GM21515 (cell line): ENCODE measurements around the gene HSPE1.
"Not testable (repeated sequence)": the region's sequence is repeated elsewhere in the genome, so short reads cannot be mapped to it uniquely, and the experiment has no call there.

Experiments
- ATAC-seq: cut with Tn5 transposase; IDR thresholded peaks from one replicate; pipeline ENCODE4 v1.9.1; 2021; ENCODE audit not compliant: unreplicated experiment

The HSPE1 gene

DNA sequence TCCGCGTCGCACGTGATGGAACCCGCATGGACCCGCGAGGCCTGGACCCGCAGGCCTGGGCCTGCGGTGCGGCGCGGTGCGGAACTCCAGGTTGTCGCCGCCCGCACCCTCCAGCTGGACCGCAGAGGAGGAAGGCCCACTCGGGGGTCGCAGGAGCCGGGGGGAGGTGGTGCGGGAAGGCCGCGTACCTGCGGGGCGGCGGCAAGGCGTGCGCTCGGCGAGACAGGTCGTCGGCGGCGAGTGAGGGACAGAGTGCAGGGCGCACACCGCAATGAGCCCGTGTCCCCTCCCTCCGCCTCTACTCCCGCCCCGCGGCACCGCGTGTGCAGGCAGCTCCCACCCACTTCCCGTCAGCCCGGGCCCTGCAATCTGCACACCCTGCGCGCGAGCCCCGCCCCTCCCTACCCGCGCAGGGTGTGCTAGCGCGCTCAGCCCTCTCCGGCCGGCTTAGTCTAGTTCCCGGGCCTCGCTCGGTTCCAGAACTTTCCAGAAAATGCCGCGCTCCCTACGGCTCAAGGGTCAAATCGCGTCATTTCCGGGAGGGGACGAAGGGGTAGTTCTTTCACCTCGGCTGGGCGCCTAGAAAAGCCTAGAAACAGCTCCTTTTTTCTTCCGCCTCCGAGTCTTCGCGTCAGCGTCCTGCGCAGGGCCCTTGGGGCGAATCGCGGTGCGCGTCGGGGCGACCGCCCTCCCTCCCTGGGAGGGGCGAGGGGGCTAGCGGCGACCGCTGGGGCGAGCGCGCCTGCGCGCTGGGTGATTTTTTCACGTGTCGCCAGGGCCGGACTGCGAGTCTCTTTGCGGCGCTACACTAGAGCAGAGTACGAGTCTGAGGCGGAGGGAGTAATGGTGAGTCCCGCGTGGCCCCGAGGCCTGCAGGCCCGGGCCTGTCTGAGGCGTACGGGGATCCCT, at the start of gene HSPE1, which contains the start of gene HSPD1:
TSS of gene HSPE1 (plus strand) at position 786 of the 909 bp plus-strand sequence. CDS start at position 844, 58 bp downstream.
TSS of gene HSPD1 (minus strand) at position 247 of the 909 bp plus-strand sequence. CDS start 992 bp downstream, outside the sequence.
- ATAC-seq = peak; percentile 79

GRCh38 chr2:197450465-197450864, 49.7 kb upstream of the HSPE1 start:
- no peak for ATAC-seq

GRCh38 chr2:197450935-197451358, 49.2 kb upstream of the HSPE1 start:
- not testable (repeated sequence) for ATAC-seq

DNA sequence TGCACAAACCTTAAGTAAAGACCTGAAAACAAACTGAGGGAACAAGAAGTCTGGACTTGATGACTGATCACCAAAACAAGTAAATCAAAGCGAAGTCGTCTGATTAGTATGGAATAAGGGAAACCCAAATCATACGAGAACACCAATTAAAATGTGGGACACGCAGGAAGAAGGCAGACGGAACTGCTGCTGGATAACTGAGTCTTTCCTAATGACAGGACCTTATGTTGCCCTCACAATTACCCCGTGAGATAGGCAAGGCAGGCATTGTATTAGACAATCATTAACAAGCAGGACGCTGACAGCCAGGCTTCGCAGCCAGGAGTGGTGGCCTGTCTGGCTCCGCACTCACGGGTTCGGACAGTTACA, 47.4 kb upstream of the HSPE1 start:
- ATAC-seq = no peak

DNA sequence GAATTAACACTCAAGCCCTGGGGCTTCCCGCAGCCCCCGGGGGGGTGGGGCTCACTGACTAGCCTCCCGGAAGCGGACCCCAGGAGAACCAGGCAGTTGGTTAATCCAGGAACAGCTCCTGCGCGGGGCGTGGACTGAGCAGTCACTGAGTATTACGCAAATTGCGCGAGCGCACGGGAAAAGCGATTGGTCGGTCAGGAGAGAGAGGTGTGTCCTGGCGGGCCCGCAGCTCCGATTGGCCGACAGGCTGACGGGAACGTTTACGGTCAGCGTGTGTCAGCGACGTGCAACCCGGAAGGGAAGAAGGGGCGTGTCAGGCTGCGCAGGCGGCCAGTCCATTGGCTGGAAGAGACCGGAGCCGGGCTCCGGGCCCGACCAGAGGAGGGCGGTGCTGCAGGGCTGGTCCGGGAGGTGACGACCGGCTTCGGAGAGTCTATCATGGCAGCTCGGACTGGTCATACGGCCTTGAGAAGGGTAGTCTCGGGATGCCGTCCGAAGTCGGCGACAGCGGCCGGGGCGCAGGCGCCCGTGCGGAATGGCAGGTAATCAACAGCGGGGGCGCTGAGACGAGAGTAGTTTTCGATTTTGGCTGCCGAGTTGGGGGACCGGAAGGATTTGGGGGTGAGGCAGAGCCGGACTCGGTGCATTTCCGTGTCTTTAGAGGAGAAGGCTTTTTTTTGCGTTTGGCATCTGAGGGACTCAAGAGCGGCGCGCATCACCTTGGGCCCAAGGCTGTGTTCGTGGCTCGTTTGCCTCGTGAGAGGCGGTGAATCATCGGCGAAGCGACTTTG, 46.9 kb upstream of the HSPE1 start, which contains the start of gene COQ10B:
TSS of gene COQ10B (plus strand) at position 430 of the 791 bp plus-strand sequence. CDS start at position 439, 9 bp downstream.
- peak; percentile 95 for ATAC-seq

- peak; percentile 30 for ATAC-seq
Observed at GRCh38 chr2:197453914-197454398, 46.2 kb upstream of the HSPE1 start.

DNA sequence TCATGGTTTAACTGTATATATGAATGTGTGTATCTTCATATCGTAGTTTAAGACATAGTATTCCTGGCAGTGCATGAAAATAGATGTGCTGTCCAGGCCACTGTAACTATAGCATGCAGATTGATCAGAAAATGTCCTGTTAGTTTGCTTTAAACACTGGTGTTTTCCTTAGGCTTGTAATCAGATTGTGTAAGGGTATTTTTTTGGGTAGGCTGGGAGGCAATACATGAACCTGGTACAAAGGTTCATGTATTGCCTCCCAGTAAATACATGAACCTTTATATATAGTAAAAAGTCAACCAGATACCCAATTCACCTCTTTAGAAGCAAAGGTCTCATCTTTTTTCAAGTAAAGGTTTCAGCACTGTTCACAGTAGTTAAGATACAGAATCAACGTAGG, 45.3 kb upstream of the HSPE1 start:
- ATAC-seq = no peak

DNA sequence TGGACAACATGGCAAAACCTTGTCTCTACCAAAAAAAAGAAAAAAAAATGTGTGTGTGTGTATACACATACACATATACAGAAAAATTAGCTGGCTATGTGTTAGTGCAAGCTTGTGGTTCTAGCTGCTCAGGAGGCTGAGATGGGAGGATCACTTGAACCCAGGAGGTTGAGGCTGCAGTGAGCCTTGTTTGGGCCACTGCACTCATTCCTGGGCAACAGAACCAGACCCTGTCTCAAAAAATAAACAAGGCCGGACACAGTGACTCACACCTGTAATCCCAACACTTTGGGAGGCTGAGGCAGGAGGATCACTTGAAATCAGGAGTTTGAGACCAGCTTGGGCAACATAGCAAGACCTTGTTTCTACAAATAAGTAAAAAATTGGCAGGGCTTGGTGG, 44.8 kb upstream of the HSPE1 start:
- ATAC-seq = no peak

GRCh38 chr2:197460649-197461048, 39.5 kb upstream of the HSPE1 start:
- no peak for ATAC-seq

DNA sequence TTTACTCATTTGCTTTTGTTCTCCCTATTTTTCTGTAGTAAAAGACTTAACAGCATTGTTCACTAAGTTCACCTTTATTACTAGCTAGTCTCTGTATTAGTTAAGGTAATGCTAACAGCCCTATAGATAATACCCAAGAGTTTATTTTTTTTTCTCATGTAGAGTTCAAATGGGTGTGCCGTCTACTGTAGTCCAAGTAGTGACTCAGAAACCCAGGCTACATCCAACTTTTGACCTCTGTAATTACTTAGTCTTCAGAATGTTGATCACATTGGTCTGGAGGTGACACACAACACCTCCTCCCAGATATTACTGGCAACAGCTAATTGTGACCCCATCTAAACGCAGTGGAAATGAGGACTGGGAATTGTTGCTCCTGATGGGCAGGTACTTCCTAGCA, 39.1 kb upstream of the HSPE1 start:
- no peak for ATAC-seq

DNA sequence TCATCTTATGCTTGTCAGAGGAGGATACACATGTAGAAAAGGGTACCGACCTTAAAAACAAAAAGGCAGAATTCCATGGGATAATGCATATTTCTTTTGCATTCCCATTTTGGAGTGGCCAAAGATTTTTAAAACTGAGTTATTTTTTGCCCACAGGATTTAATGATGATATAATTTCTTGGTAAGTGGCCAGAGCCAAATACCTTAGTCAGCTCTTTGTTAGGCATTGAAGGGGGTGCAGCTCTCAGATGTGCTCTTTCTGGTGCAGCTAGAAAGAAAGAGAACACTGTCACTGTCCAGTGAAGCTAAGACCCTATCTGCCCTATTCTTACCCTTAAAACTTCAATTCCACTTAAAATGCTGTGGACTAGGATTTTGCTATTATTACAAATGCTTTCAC, 36.0 kb upstream of the HSPE1 start:
- ATAC-seq = no peak

- ATAC-seq = no peak
Observed at GRCh38 chr2:197472166-197472565, 28.0 kb upstream of the HSPE1 start.

- no peak for ATAC-seq
Observed at GRCh38 chr2:197477797-197478196, 22.4 kb upstream of the HSPE1 start.

GRCh38 chr2:197480165-197481036, 19.8 kb upstream of the HSPE1 start:
- ATAC-seq = no peak

- not testable (repeated sequence) for ATAC-seq
Observed at GRCh38 chr2:197484248-197484647, 15.9 kb upstream of the HSPE1 start.

DNA sequence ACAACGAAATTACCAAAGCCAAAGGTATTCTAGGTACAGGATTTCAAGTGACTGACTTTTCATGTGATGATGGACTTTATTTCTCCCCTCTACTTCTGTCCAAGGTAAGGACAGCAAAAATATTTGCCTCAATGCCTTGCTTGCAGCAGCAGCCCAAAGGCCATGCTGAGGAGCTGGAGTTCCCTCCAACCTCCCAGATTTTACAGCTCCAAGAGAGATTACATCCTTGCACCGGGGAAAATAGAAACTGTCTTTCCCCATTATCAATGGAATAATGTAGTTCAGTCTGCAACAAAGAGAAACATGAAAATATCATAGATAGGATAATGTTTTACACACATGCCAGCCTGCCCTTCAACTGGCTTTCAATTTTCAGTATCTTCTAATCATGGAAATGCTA, 14.0 kb upstream of the HSPE1 start:
- no peak for ATAC-seq

DNA sequence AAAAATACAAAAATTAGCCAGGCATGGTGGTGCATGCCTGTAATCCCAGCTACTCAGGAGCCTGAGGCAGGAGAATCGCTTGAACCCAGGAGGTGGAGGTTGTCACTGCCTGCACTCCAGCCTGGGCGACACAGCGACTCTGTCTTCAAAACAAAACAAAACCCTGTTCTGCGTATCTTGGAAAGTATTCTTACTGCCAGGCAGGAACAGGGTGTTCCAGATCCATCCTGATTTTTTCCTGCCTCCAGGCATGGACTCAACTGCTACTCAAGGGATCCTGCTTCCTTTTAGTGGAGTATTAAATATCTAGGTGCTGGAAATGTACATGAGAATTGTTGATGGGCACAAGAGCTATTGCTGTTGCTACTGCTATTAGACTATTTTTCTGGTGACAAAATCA, 12.8 kb upstream of the HSPE1 start:
- ATAC-seq = no peak

DNA sequence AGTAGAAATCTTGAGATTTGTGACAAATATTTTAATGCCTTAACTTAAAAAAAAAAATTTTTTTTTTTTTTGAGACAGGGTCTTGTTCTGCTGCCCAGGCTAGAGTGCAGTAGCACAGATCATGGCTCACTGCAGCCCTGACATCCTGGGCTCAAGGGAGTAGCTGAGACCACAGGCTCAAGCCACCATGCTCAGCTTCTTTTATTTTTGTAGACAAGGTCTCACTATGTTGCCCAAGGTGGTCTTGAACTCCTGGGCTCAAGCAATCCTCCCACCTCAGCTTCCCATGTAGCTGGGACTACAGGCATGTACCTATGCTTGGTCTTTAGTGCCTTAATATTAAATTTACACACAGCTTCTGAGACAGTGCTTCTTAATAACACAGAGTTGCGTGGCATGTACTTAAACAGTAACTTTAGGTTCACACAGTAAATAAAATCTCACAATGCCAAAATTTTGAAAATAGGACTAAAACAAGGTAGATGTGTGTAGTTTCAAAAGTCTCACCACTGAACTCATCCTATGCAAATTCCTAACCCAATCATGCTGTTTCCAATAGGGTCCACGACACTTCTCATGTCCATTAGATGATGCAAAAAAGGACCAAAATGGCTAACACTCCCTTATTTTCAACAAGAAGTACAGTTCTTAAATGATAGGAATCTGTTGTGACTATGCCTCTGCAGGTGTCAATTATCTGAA, 4.6 kb upstream of the HSPE1 start:
- ATAC-seq = no peak

DNA sequence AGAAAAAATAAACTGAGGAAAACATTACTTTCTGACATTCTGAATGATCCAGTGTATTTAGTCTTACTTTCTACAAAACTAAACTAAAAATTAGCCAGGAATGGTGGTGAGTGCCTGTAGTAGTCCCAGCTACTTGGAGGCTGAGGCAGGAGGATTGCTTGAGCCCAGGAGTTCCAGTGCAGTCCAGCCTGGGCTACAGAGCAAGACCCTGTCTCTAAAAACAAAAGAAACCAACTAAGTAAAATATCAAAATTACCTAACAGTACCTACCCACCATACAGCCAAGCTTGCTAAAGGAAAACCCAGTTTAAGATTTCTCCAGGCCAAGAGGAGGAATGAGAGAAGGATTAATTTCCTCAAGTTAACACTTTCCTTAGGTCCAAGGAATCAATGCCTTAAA, 3.5 kb upstream of the HSPE1 start:
- ATAC-seq = no peak

DNA sequence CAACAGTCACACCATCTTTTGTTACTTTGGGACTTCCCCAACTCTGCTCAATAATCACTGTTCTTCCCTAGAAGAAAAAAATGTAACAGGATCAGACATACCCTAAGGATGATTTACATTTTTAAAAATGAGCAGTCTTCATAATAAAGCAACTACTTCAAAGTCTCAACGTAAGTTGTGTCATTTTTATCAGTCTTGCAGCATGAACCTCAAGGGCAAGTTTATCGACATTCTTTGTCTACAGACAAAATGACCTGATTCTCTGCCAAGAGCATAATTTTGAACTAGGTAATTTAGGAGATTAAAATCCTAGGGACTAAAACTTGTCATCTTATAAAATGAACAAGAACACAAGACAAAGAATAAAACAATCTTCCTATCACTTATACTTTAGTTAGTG, 2.9 kb upstream of the HSPE1 start:
- no peak for ATAC-seq
